Left renal pelvis (tissue), 4 donors: ENCODE results near the gene RANBP3L. TPM values are rescaled to one million over a fixed set of nuclear protein-coding genes. Genes with fewer than 3 reads are reported as not detected.

Experiments used
- DNase-seq, 4 donors: peaks; one replicate each; pipeline ENCODE4 v3.0.0-alpha.2; 2013; ENCODE audit warnings: low read depth in 4 of 4, low spot score in 3 of 4
- polyA plus RNA-seq, 4 donors: library from polyadenylated mRNA; unstranded; fragments of 120-200 nt; gene quantifications; one replicate each; pipeline ENCODE4 v1.2.1, GENCODE V29; 2013; ENCODE audit not compliant: insufficient read length in 4 of 4

Gene RANBP3L
- polyA plus RNA-seq, 4 donors, result 0.29 to 8.3 (median 7.7) TPM

GRCh38 chr5:36244076-36244475 is 57.6 kb downstream of the RANBP3L start:
- no peak for DNase-seq

GRCh38 chr5:36243653-36244052 is 58.0 kb downstream of the RANBP3L start:
- no peak for DNase-seq

DNA sequence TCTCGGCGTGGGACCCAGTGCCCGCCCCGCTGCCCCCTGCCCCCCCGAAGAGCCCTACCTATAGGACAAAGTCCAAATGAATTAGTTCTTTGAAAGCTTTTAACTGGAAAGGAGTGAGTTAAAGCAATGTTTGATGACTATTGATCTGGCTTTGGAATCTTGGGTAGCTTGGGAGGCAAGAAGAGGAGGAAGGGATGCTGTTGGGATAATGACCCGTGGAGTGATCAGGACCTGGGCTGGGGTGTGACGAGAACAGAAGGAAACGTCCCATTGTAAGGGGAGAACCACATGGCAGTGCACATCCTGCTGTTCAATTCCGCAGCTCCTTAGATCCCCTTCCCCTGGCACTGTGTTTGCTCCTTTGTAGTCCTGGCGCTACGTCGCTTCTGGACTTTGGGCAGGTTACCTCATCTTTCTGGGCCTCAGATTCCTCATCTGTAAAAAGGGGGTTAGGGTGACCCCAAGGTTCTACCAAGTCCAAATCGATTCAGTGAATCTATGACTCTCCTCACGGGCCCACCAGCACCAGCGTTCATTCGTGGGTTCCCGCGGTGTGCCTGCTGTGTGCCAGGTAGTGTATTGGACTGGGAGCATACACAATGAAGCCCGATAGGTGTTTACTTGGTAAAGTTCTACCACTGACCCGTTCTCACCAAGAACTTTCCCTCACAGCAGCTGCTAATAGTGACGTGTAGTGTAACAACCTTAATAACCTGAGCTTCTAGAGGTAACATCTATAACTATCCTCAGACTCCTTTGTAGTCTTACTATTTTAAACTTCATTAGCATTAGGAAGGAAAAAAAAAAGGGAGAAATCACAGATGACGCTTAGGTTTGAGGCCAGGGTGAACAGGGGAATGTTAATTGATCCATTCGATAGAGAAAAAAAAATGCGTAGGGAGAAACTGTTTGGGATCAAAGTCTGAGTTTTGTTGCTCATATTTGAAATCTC is 58.9 kb downstream of the RANBP3L start:
- DNase-seq, result no peak

- peak; percentile 92 to 96 (median 95) for DNase-seq
Measured at GRCh38 chr5:36241631-36242533, 59.8 kb downstream of the RANBP3L start, which contains the start of gene NADK2. TSS of gene NADK2 (minus strand) at chr5:36241925. CDS start at chr5:36241798, 127 bp downstream.

DNA sequence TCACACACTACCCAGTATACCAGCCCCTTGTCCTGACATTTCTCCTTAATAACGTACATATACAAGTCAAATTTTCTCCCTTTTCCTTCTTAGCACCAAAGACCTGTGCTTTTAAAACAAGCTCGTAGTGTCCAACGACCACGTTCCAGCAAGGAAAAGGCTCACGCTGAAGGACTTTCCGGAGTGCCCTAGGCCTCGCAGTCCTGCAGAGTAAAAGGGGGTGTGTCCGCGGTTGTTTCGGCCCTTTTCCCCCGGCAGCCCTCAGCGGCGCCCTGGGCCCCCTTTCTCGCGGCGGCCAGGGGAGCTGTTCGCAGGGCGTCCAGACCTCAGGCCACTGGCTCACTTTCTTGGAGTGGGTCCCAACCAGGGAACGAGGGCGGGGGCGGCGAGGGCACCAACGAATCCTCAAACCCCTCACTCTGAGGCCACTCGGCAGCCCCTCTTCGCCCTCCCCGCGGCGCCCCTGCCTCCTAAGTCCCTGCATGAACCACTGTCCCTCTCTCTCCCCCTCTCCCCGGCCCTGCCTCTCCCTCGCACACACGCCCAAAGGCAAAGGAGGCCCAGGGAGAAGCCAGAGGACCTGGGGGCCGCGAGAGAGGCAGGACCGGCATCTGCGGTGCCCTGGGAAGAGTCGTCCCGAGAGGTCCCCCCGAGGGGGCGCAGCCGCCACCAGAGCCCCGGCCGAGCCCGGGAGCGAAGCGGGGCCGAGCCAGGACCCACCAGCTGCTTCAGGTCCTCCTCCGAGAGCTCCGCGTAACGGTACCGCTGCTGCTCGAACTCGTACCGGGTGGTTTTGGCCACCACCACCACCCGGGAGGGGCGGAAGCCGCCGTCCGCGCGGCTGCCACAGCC is 60.7 kb downstream of the RANBP3L start:
- peak; percentile 44 to 54 (median 50) for DNase-seq

GRCh38 chr5:36239370-36240293 is 62.1 kb downstream of the RANBP3L start:
- DNase-seq, result no peak

DNA sequence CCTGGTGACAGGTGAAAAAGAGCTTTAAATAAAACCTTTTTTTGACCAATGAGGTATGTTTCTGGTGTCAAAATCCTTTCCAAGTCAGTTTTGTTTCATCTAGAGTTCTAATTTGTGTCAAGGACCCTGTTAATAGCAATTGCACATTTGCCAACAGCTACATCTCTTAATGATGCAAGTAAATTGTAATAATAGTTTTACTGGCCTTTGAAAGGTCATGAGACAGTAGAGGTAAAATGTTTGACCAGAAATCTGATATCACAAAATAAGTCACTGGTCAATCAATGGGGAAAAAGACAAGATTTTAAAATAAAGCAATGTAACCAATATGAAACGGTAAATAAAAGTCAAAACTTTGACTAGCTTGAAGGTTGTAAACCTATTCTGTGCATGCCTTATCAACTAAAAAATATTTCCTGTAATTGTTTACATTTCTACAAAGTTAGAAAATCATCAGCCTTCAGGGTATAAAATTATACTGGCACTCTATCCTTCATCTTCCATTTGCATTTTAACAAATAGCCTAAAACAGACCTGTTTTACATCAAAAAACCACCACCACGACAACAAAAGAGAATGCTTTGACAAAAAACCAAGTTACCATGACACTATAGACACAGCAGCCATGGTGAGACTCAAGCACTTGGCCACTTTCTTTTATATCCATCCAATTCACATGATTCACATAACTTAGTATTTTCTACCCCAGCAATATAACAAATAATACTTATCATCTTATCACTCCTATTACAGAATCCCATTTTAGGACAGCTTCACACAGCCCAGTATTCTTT is 63.0 kb downstream of the RANBP3L start:
- DNase-seq, result no peak

- no peak for DNase-seq
Measured at GRCh38 chr5:36237751-36238150, 64.0 kb downstream of the RANBP3L start.

DNA sequence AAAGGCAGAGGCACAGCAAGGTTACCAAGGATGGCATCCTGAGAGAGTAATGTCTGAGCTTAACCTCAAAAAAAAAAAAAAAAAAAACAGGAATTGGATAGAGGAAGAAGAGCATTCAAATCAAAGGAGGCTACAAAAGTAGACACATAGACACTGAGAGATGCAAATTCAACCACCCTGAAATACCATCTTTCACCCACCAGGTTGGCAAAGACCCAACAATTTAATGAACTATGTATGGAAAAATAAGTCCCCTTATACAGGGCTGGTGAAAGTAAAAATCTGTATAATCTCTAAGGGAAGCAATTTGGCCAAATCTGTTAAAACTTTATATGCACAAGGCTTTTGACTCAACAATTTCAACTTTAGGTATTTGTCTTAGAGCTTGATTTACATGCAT is 64.9 kb downstream of the RANBP3L start:
- DNase-seq, result no peak

- DNase-seq, result no peak
Measured at GRCh38 chr5:36232533-36232932, 69.2 kb downstream of the RANBP3L start.

DNA sequence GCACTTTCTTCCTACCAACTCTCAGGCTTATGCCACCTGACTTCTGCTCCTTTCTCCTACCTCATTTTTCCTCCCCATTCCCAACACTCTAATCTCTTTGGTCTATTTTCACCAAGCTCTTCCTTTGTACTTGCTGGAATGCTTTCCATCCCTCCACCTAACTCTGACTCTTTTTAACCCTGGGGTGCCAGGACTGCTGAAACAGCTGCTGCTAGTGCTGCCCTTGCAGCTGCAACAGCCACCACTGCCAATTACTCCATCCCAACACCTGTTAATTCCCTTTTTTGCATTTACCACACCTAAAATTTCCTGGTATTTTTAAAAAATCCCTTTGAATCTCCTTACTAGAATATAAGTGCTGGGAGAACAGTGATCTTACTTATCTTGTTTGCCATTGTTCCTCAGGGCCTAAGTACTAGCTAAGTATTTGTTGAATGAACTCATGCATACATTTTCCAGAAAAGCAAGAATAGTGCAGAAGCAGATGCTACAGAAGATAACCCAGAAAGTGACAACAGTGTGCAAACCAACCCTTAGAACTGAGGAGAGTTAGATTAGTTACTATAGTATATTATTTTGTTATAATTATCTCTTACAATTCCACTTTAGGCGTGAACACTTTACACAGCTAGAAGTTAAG is 71.4 kb downstream of the RANBP3L start:
- no peak for DNase-seq

DNA sequence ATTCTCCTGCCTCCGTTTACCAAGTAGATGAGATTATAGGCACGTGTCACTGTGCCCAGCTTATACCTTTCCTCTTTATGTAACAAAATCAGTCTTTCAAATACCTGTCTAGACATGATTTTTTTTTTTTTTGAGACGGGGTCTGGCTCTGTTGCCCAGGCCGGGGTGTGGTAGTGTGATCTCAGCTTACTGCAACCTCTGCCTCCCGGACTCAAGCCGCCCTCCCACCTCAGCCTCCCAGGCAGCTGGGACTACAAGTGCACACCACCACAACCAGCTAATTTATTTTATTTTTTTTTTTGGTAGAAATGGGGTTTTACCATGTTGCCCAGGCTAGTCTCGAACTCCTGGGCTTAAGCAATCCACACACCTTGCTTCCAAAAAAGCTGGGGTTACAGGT is 73.2 kb downstream of the RANBP3L start:
- no peak for DNase-seq

GRCh38 chr5:36227046-36227445 is 74.7 kb downstream of the RANBP3L start:
- DNase-seq, result no peak

DNA sequence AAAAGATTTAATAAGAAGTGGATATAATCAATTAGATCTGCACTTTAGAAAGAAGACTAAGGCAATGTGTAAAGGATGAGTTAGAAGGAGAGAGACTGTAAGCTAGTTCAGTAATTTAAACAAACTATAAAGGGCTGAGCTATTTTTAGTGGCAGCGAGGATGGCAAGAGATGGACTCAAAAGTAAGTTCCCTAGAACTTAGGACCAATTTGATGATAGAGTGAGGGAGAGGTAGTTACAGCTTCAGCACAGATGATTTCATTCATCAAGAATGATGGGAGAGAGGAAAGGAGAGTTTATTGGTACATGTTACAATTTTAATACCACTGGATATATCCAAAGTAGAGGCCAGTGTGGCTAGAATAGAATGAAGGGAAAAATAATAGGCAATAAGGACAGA is 79.1 kb downstream of the RANBP3L start:
- no peak for DNase-seq

DNA sequence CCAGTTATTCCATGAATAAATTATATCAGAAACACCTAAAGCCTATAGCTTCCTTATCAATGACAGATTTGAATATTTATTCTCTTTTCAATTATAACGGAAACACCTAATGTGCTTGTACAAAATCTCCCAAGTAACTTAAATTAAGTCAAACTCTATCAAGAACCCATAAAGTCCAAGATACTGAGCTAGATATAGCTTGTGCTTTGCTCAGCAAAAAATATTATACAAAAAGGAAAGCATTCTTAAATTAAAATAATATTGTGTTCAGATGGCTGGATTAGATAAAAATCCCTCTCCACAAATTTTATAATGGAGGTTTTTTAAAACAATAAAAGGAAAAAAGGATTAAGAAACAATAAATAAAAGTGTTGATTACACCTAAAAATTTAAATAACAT is 83.7 kb downstream of the RANBP3L start:
- DNase-seq, result no peak

DNA sequence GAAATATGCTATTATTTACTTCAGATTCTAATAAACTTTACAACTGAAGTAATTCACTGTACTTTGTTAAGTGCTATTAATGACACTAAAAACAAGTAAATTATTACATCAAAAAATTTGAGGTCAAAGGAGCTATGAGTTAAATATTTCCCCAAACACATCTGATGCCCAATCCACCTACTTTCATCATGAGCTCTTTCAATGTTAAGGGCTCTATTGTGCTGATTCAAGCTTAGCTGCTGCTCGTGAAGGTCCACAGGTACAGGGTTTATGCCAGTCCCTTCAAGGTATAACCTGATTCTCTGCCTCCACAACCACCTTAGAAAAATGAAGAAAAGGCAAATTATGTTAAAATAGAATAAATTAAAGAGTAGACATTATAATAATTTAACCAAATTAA is 84.1 kb downstream of the RANBP3L start:
- DNase-seq, result no peak

DNA sequence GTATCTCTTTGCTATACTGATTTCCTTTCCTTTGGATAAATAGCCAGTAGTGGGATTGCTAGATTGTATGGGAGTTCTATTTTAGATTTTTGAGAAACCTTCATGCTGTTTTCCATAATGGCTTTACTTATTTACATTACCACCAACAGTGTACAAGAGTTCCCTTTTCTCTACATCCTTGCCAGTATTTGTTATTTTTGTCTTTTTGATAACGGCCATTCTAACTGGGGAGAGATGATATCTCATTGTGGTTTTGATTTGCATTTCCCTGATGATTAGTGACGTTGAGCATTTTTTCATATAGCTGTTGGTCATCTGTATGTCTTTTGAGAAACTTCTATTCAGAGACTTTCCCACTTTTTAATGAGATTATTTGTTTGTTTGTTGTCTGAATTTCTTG is 85.8 kb downstream of the RANBP3L start:
- no peak for DNase-seq

DNA sequence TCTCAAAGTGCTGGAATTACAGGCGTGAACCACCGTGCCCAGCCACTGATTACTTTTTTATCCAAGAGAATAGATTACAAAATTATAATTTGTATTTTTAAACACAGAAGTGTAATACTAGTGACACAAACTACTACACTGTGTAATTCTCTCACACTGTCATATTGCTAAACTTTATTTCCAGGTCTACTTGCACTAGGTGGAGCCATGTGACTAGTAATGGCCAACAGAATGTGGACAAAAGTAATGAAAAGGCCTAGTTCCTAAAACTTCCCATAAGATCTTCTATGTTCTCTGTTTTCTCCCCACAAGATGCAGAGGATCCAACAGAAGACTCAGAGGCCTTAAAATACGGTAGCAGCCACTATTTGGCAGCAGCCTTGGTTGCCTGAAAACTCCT is 87.3 kb downstream of the RANBP3L start:
- DNase-seq, result no peak
